Rectal smooth muscle tissue (tissue), 1 donor: ENCODE results near the gene DHX16.

Experiments
- H3K27ac ChIP-seq: one replicate; pipeline ENCODE4 v1.7.0; 2013; ENCODE audit warnings: low read depth, low read length, inconsistent platforms
- H3K27me3 ChIP-seq: one replicate; pipeline ENCODE4 v1.7.0; 2013; ENCODE audit warnings: low read length; ENCODE audit not compliant: control insufficient read depth, insufficient read depth
- H3K36me3 ChIP-seq: one replicate; pipeline ENCODE4 v1.7.0; 2013; ENCODE audit warnings: low read length; ENCODE audit not compliant: control insufficient read depth, insufficient read depth
- H3K4me1 ChIP-seq: one replicate; pipeline ENCODE4 v1.7.0; 2013; ENCODE audit warnings: low read length; ENCODE audit not compliant: control insufficient read depth, insufficient read depth
- H3K4me3 ChIP-seq: one replicate; pipeline ENCODE4 v1.7.0; 2013; ENCODE audit warnings: low read length
- H3K9ac ChIP-seq: one replicate; pipeline ENCODE4 v1.7.0; 2013; ENCODE audit warnings: low read length

The DHX16 gene

DNA sequence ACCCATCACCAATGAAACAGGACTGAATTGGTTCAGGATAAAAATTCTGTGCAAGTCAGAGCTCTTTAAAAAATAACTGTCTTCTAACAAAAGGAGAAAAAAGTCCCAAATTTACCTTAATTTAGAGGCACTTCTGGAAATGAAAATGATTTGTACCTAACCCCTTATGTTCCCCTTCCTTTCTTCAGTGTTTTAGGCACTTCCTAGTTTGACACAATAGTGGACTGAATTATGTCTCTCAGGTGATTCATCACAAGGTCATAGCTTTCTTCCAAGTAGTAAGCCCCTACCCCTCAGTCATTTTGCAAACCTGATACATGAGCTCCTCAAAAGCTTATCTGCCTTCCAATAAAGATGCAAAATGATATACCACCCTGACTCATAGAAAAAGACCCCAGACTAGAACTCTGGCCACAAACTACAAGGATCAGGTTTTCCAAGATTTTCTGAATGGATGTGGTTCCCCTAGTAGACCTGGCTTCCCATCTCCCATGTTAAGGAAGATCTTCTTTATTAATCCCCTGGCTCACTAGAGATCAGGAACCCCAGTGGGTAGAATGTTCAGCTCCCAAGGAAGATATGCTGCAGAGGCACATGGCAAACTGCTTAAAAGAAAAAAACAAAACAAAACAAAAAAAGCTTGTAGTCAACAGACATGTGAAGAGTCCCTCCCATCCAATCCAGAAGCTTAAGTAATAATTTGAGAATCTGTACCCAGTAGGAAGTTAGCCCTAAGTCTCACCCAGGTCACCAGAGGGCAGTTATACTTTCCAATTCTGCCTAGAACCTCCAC is 59.4 kb downstream of the DHX16 start:
- H3K9ac ChIP-seq, result no peak overlapping the region
- peak overlapping the region; percentile 44 for H3K27ac ChIP-seq
- peaks cover 25% of the 10 kb centered on the region for H3K36me3 ChIP-seq
- H3K4me3 ChIP-seq, result peak overlapping the region; percentile 19
- H3K4me1 ChIP-seq, result peaks cover 33% of the 10 kb centered on the region
- H3K27me3 ChIP-seq, result no peaks in the 10 kb centered on the region

DNA sequence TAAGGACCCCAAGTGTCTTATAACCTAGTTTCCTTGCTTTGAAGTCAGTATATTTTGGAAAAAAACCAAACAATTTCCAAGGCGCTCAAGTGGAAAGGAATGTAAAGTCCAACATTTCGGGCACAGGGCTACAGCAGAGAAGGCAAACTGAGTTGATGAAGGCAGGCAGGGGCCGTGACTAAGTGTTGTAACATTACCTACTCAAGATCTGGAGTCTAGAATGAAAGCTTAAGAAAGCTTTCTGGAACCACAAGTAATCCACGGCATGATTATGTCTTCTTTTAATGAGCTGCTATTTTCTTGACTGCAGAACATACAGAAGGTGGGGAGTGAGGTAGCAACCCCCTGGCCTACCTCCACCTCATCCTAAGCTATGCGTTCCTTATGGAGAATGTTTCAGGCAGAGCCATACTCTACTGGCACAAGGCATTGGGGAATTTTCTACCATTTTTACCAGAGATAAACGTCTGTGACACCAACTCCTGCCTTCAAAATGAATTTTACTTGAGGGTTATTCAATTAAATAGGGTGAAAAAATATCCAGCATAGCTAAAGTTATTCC is 60.0 kb downstream of the DHX16 start:
- Histone ChIP-seq H3K27ac (peak overlapping the region; percentile 44), H3K36me3 (peaks cover 28% of the 10 kb centered on the region), H3K4me1 (peaks cover 30% of the 10 kb centered on the region), H3K4me3 (no peak overlapping the region), H3K9ac (no peak overlapping the region), H3K27me3 (no peaks in the 10 kb centered on the region)

DNA sequence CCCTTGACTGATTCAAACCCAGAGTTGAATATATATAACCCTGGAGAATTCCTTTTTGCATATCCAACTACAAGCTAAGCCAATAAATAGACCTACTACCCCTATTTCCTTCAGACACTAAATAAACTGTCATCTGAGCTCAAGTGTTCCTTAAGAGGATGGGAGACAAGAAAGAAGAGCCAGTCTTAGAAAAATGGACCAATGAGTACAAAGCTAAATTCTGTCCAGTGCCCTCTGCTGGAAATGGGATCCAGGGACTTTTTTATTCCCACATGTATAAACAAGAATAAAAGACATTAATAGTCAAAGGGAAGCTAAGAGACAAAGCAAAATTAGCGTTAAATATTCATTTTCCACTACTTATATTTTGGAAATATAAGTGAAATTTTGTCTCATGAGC is 60.6 kb downstream of the DHX16 start:
- peaks cover 33% of the 10 kb centered on the region for H3K36me3 ChIP-seq
- no peaks in the 10 kb centered on the region for H3K27me3 ChIP-seq
- H3K9ac ChIP-seq, result no peak overlapping the region
- no peak overlapping the region for H3K27ac ChIP-seq
- peaks cover 30% of the 10 kb centered on the region for H3K4me1 ChIP-seq
- H3K4me3 ChIP-seq, result no peak overlapping the region

- Histone ChIP-seq H3K36me3 (peaks cover 33% of the 10 kb centered on the region), H3K9ac (no peak overlapping the region), H3K4me1 (peaks cover 30% of the 10 kb centered on the region), H3K27ac (no peak overlapping the region), H3K27me3 (no peaks in the 10 kb centered on the region), H3K4me3 (no peak overlapping the region)
Observed at GRCh38 chr6:30611856-30612194, 61.0 kb downstream of the DHX16 start.

GRCh38 chr6:30611150-30611855 is 61.5 kb downstream of the DHX16 start:
- H3K9ac ChIP-seq, result no peak overlapping the region
- H3K4me1 ChIP-seq, result peaks cover 30% of the 10 kb centered on the region
- H3K4me3 ChIP-seq, result no peak overlapping the region
- no peak overlapping the region for H3K27ac ChIP-seq
- peaks cover 33% of the 10 kb centered on the region for H3K36me3 ChIP-seq
- H3K27me3 ChIP-seq, result no peaks in the 10 kb centered on the region

DNA sequence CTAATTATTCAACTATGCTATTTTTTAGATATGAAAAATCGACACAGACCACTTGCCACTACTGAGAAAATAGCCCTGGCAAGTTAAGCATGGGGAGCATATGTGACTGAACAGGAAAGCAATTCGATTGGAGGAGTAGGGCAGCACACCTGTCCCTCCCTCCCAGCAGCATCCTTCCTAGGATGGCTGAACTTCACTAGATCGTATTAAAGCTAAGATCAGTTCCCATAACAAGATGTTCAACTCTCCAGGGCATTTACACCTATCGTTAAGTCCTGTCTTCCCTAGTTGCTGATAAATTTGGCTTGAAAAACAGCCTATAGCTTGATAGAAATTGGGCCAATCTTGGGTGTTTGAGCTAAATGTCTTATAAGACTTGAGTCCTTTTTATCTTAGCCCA is 62.7 kb downstream of the DHX16 start:
- no peaks in the 10 kb centered on the region for H3K27me3 ChIP-seq
- no peak overlapping the region for H3K27ac ChIP-seq
- peaks cover 30% of the 10 kb centered on the region for H3K4me1 ChIP-seq
- H3K9ac ChIP-seq, result no peak overlapping the region
- H3K36me3 ChIP-seq, result peaks cover 36% of the 10 kb centered on the region
- no peak overlapping the region for H3K4me3 ChIP-seq

GRCh38 chr6:30603961-30604360 is 68.8 kb downstream of the DHX16 start:
- H3K27me3 ChIP-seq, result no peaks in the 10 kb centered on the region
- H3K36me3 ChIP-seq, result peaks cover 69% of the 10 kb centered on the region
- no peaks in the 10 kb centered on the region for H3K4me1 ChIP-seq
- no peak overlapping the region for H3K27ac ChIP-seq
- no peak overlapping the region for H3K4me3 ChIP-seq
- no peak overlapping the region for H3K9ac ChIP-seq
